Hindlimb muscle (tissue), 1 donor: ENCODE results near the gene PAQR8. TPM values are rescaled to one million over a fixed set of nuclear protein-coding genes. Genes with fewer than 3 reads are reported as not detected.

ENCODE experiments used
- DNase-seq: peaks from one replicate; pipeline ENCODE4 v3.0.0-alpha.2; 2013
- polyA plus RNA-seq: library from polyadenylated mRNA; unstranded; fragments of 120-200 nt; gene quantifications from one replicate; pipeline ENCODE4 v1.2.1, GENCODE V29; 2013; ENCODE audit not compliant: insufficient read length

The PAQR8 gene
- 4.9 TPM for polyA plus RNA-seq

GRCh38 chr6:52361945-52362442 is at the start of gene PAQR8:
Gene PAQR8 (plus strand): TSS chr6:52362151. CDS start chr6:52403214, 41,063 bp downstream.
- peak; percentile 86 for DNase-seq

GRCh38 chr6:52312461-52312860 is 49.5 kb upstream of the PAQR8 start:
- DNase-seq, result no peak

- no peak for DNase-seq
Measured at GRCh38 chr6:52314752-52315151, 47.2 kb upstream of the PAQR8 start.

GRCh38 chr6:52317211-52317610 is 44.7 kb upstream of the PAQR8 start:
- no peak for DNase-seq

- no peak for DNase-seq
Measured at GRCh38 chr6:52317841-52318581, 43.9 kb upstream of the PAQR8 start.

GRCh38 chr6:52324189-52324588 is 37.8 kb upstream of the PAQR8 start:
- no peak for DNase-seq

GRCh38 chr6:52325695-52326471 is 36.1 kb upstream of the PAQR8 start:
- no peak for DNase-seq

GRCh38 chr6:52326540-52327364 is 35.2 kb upstream of the PAQR8 start:
- DNase-seq, result no peak

- no peak for DNase-seq
Measured at GRCh38 chr6:52328303-52328662, 33.7 kb upstream of the PAQR8 start.

GRCh38 chr6:52328729-52329128 is 33.2 kb upstream of the PAQR8 start:
- no peak for DNase-seq

GRCh38 chr6:52330470-52330869 is 31.5 kb upstream of the PAQR8 start:
- DNase-seq, result no peak

- DNase-seq, result no peak
Measured at GRCh38 chr6:52331793-52332457, 30.0 kb upstream of the PAQR8 start.

- no peak for DNase-seq
Measured at GRCh38 chr6:52333840-52334200, 28.1 kb upstream of the PAQR8 start.

- DNase-seq, result no peak
Measured at GRCh38 chr6:52335576-52335975, 26.4 kb upstream of the PAQR8 start.

GRCh38 chr6:52336919-52337561 is 24.9 kb upstream of the PAQR8 start:
- no peak for DNase-seq

- DNase-seq, result no peak
Measured at GRCh38 chr6:52337633-52338290, 24.2 kb upstream of the PAQR8 start.

GRCh38 chr6:52340603-52340880 is 21.4 kb upstream of the PAQR8 start:
- DNase-seq, result no peak

- DNase-seq, result no peak
Measured at GRCh38 chr6:52341561-52342260, 20.2 kb upstream of the PAQR8 start.

GRCh38 chr6:52345311-52345710 is 16.6 kb upstream of the PAQR8 start:
- DNase-seq, result no peak

GRCh38 chr6:52346503-52346902 is 15.4 kb upstream of the PAQR8 start:
- no peak for DNase-seq

- no peak for DNase-seq
Measured at GRCh38 chr6:52347818-52348217, 14.1 kb upstream of the PAQR8 start.
